Left colon (tissue), 2 donors: ENCODE measurements around the gene IPO4. TPM values are rescaled to one million over a fixed set of nuclear protein-coding genes. Genes with fewer than 3 reads are reported as not detected.

ENCODE experiments used
- ATAC-seq: fragments of 200-7000 bp; cut with Tn5 transposase; one replicate; pipeline ENCODE4 v1.9.1; 2020; ENCODE audit warnings: mild to moderate bottlenecking, moderate library complexity
- DNase-seq, 2 donors: peaks; one replicate each; pipeline ENCODE4 v3.0.0-alpha.2; 2020
- intact Hi-C, 2 donors: fragments of 100-400 bp; cut with DNase I in 1 of 2; cut with micrococcal nuclease in 1 of 2; formaldehyde crosslinking; loops; one replicate each; pipeline versions ENCODE4 v1.11.2 to v1.14.0; 2022; cut with DNase I, micrococcal nuclease
- total RNA-seq, 2 donors: library from RNA; stranded (reverse); fragmentation: NEBNext Ultra II Directional; extraction: Animal tissue kit (Norgen Biotek cat#: 25700); gene quantifications; one replicate each; pipeline ENCODE4 v1.2.1, GENCODE V29; 2021
- donor health status: DM: no; HTN: no; CAD: no.
- donor health status: DM: yes; HTN: yes; CAD: no.

Gene IPO4
- total RNA-seq, 2 donors from 2014 or later, result 17.3 to 26.3 TPM

GRCh38 chr14:24141097-24141880, 47.3 kb downstream of the IPO4 start, which contains the start of gene EMC9:
EMC9 (minus strand) TSS chr14:24141591; CDS start chr14:24141304, 287 bp downstream.
- intact Hi-C loops, result no loop called here
- ATAC-seq (peak; percentile 81), DNase-seq (peak; percentile 100)

- intact Hi-C loops, result no loop called here
- DNase-seq, result no peak
- ATAC-seq, result no peak
Observed at GRCh38 chr14:24139272-24139934, 49.2 kb downstream of the IPO4 start.

GRCh38 chr14:24138396-24139271, 50.0 kb downstream of the IPO4 start:
- ATAC-seq, result no peak
- no peak for DNase-seq
- intact Hi-C loops, result no loop called here

- no peak for DNase-seq
- no peak for ATAC-seq
- intact Hi-C loops, result no loop called here
Observed at GRCh38 chr14:24137529-24138395, 50.9 kb downstream of the IPO4 start.

- DNase-seq, result peak in 1 of 2 donors; percentile 40
- intact Hi-C loops, result no loop called here
- no peak for ATAC-seq
Observed at GRCh38 chr14:24136684-24137528, 51.7 kb downstream of the IPO4 start.

- intact Hi-C loops, result no loop called here
Observed at GRCh38 chr14:24135834-24136683, 52.6 kb downstream of the IPO4 start, which contains the start of gene PSME1. PSME1 (plus strand) TSS chr14:24136194; CDS start chr14:24136263, 69 bp downstream.

GRCh38 chr14:24135584-24135833, 53.1 kb downstream of the IPO4 start:
- DNase-seq (no peak), ATAC-seq (no peak)
- intact Hi-C loops, result no loop called here

More at GRCh38 chr14:24135834-24136683, 52.6 kb downstream of the IPO4 start, which contains the start of gene PSME1:
- DNase-seq (peak; percentile 94 to 97), ATAC-seq (peak; percentile 93)

- DNase-seq (no peak), ATAC-seq (no peak)
- intact Hi-C loops, result no loop called here
Observed at GRCh38 chr14:24133735-24134134, 54.9 kb downstream of the IPO4 start.

- ATAC-seq, result no peak
- intact Hi-C loops, result no loop called here
- no peak for DNase-seq
Observed at GRCh38 chr14:24132976-24133375, 55.6 kb downstream of the IPO4 start.

- no peak for ATAC-seq
- intact Hi-C loops, result no loop called here
- DNase-seq, result peak in 1 of 2 donors; percentile 24
Observed at GRCh38 chr14:24132061-24132685, 56.4 kb downstream of the IPO4 start.

- DNase-seq (no peak), ATAC-seq (no peak)
- intact Hi-C loops, result no loop called here
Observed at GRCh38 chr14:24131549-24131966, 57.1 kb downstream of the IPO4 start.

GRCh38 chr14:24130717-24131548, 57.7 kb downstream of the IPO4 start:
- ATAC-seq (no peak), DNase-seq (no peak)
- intact Hi-C loops, result no loop called here

GRCh38 chr14:24130380-24130716, 58.3 kb downstream of the IPO4 start, which contains the start of gene FITM1:
FITM1 (plus strand) TSS chr14:24130659; CDS start chr14:24131564, 905 bp downstream.
- no peak for DNase-seq
- ATAC-seq, result no peak
- intact Hi-C loops, result no loop called here
